Stimulated activated CD4-positive, alpha-beta T cell treated with anti-CD3 and anti-CD28 coated beads, TNF-alpha, amount 100 ng/mL, for 1 hour (primary cell): ENCODE data around the gene OR1L8.
"Not testable (repeated sequence)": the region's sequence is repeated elsewhere in the genome, so short reads cannot be mapped to it uniquely, and the experiment has no call there.

Source experiments
- DNase-seq, 3 donors: peaks; one replicate each; pipeline ENCODE4 v3.0.0-alpha.2; 2020; ENCODE audit warnings: low read depth in 3 of 3, low spot score in 1 of 3

Gene OR1L8, protein sequence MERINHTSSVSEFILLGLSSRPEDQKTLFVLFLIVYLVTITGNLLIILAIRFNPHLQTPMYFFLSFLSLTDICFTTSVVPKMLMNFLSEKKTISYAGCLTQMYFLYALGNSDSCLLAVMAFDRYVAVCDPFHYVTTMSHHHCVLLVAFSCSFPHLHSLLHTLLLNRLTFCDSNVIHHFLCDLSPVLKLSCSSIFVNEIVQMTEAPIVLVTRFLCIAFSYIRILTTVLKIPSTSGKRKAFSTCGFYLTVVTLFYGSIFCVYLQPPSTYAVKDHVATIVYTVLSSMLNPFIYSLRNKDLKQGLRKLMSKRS

DNA sequence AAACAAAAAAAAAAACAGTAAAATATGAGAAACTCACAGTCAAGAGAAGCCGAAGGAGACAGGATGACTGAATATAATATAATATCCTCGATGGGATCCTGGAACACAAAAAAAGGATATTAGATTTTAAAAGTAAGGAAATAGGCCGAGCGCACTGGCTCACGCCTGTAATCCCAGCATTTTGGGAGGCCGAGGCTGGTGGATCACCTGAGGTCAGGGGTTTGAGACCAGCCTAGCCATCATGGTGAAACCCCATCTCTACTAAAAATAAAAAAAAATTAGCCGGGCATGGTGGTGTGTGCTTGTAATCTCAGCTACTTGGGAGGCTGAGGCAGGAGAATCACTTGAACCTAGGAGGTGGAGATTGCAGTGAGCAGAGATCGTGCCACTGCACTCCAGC lies at the start of gene OR1L8:
OR1L8 (minus strand) TSS at position 101 of the 400 bp plus-strand sequence. CDS start 14,907 bp downstream, outside the sequence.
- DNase-seq = not testable (repeated sequence)

- no peak for DNase-seq
Measured at GRCh38 chr9:122619996-122620395, 36.8 kb upstream of the OR1L8 start.

- no peak for DNase-seq
Measured at GRCh38 chr9:122614362-122614761, 31.2 kb upstream of the OR1L8 start, which contains the start of gene OR1Q1. Gene OR1Q1 (plus strand): TSS chr9:122614738. CDS start chr9:122614738, 0 bp downstream.

GRCh38 chr9:122609804-122610203 lies 26.6 kb upstream of the OR1L8 start:
- no peak for DNase-seq

GRCh38 chr9:122606587-122606986 lies 23.4 kb upstream of the OR1L8 start:
- DNase-seq = no peak

GRCh38 chr9:122605691-122606090 lies 22.5 kb upstream of the OR1L8 start:
- DNase-seq = no peak

GRCh38 chr9:122580360-122580759 lies 2.8 kb downstream of the OR1L8 start:
- no peak for DNase-seq

DNA sequence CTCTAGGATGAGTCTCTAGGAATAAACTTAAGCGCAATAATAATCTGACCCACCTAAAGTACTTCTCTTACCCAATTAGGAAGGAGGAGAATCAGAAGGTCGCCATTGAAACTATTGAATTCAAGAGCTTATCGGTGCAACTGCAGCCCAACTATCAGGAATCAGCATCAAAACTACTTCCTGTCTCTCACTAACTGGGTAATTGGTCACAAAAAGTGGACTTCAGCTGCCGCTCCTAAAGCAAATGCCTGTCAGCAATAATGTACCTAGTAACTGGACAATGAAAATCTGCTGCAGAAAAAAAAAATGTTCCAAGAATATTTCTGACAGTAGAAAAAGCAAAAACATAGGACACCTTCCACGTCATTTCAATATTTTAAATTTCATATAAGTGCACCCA lies 3.3 kb downstream of the OR1L8 start:
- no peak for DNase-seq

- no peak for DNase-seq
Measured at GRCh38 chr9:122572456-122572855, 10.7 kb downstream of the OR1L8 start.

- DNase-seq = no peak
Measured at GRCh38 chr9:122567901-122568300, 15.3 kb downstream of the OR1L8 start.

DNA sequence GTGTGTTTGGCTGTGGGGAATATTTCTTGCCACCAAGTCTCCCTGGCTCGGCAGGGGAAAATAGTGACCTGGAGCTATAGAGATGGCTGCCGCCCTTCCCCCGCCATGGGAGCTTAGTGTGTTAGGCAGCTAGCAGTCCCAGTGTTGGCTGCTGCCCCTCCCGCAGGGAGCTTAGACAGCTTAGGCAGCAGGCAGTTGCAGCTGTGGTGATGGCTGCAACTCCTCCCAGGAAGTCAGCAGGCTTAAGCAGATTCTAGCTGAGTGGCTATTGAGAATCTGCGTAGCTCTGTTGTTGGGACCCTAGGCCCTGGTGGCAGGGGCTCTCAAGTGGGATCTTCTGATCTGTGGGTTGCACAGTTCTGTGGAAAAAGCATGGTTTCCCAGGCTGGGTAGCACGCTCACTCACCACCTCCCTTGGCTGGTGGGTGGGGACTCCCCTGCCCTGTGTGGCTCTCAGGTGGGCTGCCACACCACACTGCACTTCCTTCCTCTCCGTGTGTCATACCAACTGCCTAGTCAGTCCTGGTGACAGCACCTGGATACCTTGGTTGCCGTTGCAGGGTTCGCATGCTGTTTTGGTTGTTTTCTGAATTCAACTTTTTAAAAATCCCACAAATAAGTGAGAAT lies 20.9 kb downstream of the OR1L8 start:
- DNase-seq = no peak

DNA sequence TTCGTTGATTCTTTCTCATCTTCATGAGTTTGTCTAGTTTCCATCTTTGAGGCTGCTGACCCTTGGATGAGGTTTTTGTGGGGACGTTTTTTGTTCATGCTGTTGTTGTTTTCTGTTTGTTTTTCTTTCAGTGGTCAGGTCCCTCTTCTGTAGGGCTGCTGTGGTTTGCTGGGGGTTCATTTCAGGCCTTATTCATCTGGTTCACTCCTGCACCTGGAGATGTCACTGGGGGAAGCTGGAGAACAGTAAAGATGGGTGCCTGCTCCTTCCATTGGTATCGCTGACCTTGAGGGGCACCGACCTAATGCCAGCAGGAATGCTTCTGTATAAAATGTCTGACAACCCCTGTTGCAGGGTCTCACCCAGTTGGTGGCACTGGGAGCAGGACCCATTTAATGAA lies 21.7 kb downstream of the OR1L8 start:
- DNase-seq = no peak

DNA sequence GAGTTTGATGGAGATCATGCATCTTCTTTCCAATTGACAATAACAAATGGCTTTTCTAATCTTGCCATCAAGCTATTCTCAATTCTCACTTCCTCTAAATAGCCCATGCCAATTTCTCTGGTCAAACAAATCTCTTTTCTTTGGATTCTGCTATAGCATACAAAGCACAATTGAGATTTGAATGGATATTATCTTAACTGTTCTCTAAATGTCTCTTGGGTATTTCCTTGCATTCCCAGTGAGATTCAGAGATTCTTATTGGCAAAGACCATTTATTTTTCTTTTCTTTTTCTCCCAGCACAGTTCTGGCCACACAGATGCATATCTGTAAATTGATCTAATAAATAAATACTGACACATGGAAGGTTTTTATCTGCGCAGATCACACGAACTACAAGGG lies 30.4 kb downstream of the OR1L8 start, which contains the start of gene OR1N2:
OR1N2 (plus strand) TSS at position 301 of the 400 bp plus-strand sequence. CDS start 100 bp downstream, outside the sequence.
- DNase-seq = no peak

- no peak for DNase-seq
Measured at GRCh38 chr9:122551371-122551770, 31.8 kb downstream of the OR1L8 start.

DNA sequence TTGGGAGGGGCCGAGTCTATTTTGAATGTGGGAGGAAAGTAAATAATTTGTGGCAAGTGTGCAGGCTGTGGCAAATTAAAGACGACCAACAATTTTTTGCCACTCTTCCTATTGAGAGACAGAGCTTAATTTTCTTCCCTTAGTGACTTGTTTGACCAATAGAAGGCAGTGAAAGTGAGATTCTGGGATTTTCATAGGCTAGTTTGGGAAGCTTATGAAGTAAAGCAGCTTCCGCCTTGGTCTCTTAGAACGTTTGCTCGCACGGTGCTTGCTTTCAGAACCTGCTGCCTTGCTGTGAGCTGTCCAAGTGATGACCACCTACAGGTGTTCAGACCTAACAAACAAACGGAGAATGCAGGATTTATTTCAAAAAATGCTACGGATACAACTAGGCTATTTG lies 37.0 kb downstream of the OR1L8 start:
- DNase-seq = no peak

GRCh38 chr9:122538757-122539156 lies 44.4 kb downstream of the OR1L8 start:
- DNase-seq = no peak

- not testable (repeated sequence) for DNase-seq
Measured at GRCh38 chr9:122537066-122537465, 46.1 kb downstream of the OR1L8 start.

GRCh38 chr9:122536134-122536533 lies 47.0 kb downstream of the OR1L8 start:
- DNase-seq = no peak

GRCh38 chr9:122531157-122531556 lies 52.0 kb downstream of the OR1L8 start:
- DNase-seq = not testable (repeated sequence)

DNA sequence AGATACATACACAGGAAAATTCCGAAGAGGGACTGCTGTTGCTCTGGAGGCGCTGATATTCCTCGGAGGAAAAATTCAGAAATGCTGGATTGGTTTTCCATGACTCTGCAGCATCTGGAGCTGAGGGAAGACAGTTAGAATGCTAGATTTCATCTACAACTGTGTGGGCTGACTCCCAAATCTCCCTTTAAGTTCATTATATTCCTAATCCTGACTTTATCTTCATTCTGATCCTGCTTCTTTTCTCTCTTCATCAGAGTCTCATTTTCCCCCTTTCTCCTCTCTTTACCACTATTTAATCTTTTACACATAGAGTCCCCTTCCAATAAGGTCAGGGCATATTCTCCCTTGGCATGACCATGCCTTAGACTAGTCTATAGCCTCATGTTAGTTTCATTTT lies 56.0 kb downstream of the OR1L8 start, which contains the start of gene OR1N1:
OR1N1 (minus strand) TSS at position 101 of the 400 bp plus-strand sequence; CDS start at position 101, 0 bp downstream.
- DNase-seq = no peak

DNA sequence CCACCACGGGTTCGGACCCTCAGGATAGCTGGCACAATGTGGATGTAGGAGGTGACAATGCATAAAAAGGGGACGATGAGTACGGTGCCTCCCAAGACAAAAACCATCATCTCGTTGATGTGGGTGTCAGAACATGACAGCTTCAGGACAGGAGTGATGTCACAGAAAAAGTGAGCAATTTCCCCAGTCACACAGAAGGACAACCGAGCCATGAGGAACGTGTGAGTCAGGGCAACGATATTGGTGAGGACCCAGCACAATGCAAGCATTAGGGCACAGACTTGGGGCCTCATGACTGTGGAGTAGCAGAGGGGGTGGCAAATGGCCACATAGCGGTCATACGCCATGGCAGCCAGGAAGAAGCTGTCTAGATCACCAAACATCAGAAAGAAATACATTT lies 56.6 kb downstream of the OR1L8 start:
- DNase-seq = no peak

DNA sequence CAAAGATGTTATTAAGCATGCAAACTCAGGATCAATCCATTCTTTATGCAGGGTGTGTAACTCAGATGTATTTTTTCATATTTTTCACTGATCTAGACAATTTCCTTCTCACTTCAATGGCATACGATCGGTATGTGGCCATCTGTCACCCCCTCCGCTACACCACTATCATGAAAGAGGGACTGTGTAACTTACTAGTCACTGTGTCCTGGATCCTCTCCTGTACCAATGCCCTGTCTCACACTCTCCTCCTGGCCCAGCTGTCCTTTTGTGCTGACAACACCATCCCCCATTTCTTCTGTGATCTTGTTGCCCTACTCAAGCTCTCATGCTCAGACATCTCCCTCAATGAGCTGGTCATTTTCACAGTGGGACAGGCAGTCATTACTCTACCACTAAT lies 63.8 kb downstream of the OR1L8 start:
- no peak for DNase-seq
